Activated T-cell treated with anti-CD3 and anti-CD28 coated beads, Interleukin-2, amount 50 U/mL, for 1 hour (primary cell): ENCODE measurements around the gene ARL6IP6.
"Not testable (repeated sequence)": the region's sequence is repeated elsewhere in the genome, so short reads cannot be mapped to it uniquely, and the experiment has no call there.

Source experiments
- DNase-seq: peaks from one replicate; pipeline ENCODE4 v3.0.0-alpha.2; 2020

Gene ARL6IP6

GRCh38 chr2:152718076-152718908 lies at the start of gene ARL6IP6:
Gene ARL6IP6, plus strand, starts transcription at chr2:152718620. Its CDS starts 5 bp downstream, at chr2:152718625.
- DNase-seq, result peak; percentile 95

GRCh38 chr2:152674334-152674733 lies 44.1 kb upstream of the ARL6IP6 start:
- no peak for DNase-seq

- DNase-seq, result no peak
Measured at GRCh38 chr2:152676461-152676860, 42.0 kb upstream of the ARL6IP6 start.

- no peak for DNase-seq
Measured at GRCh38 chr2:152678808-152679207, 39.6 kb upstream of the ARL6IP6 start.

- DNase-seq, result no peak
Measured at GRCh38 chr2:152682663-152683062, 35.8 kb upstream of the ARL6IP6 start.

- DNase-seq, result no peak
Measured at GRCh38 chr2:152683400-152683799, 35.0 kb upstream of the ARL6IP6 start.

- DNase-seq, result no peak
Measured at GRCh38 chr2:152686321-152686720, 32.1 kb upstream of the ARL6IP6 start.

GRCh38 chr2:152693033-152693432 lies 25.4 kb upstream of the ARL6IP6 start:
- DNase-seq, result no peak

GRCh38 chr2:152694161-152694661 lies 24.2 kb upstream of the ARL6IP6 start:
- peak; percentile 22 for DNase-seq

GRCh38 chr2:152695763-152696162 lies 22.7 kb upstream of the ARL6IP6 start:
- DNase-seq, result no peak

- no peak for DNase-seq
Measured at GRCh38 chr2:152696476-152696875, 21.9 kb upstream of the ARL6IP6 start.

- DNase-seq, result no peak
Measured at GRCh38 chr2:152701198-152701597, 17.2 kb upstream of the ARL6IP6 start.

- no peak for DNase-seq
Measured at GRCh38 chr2:152706477-152707021, 11.9 kb upstream of the ARL6IP6 start.

- no peak for DNase-seq
Measured at GRCh38 chr2:152708742-152709141, 9.7 kb upstream of the ARL6IP6 start.

- no peak for DNase-seq
Measured at GRCh38 chr2:152710713-152711112, 7.7 kb upstream of the ARL6IP6 start.

GRCh38 chr2:152715112-152715511 lies 3.3 kb upstream of the ARL6IP6 start:
- DNase-seq, result no peak

GRCh38 chr2:152715854-152716428 lies 2.5 kb upstream of the ARL6IP6 start:
- DNase-seq, result no peak

- no peak for DNase-seq
Measured at GRCh38 chr2:152716805-152717227, 1.6 kb upstream of the ARL6IP6 start.

- peak; percentile 99 for DNase-seq
Measured at GRCh38 chr2:152717228-152718075, 968 bp upstream of the ARL6IP6 start, which contains the start of gene PRPF40A. Gene PRPF40A, minus strand, starts transcription at chr2:152717461. Its CDS starts 22 bp downstream, at chr2:152717439.

GRCh38 chr2:152718909-152719645 lies 657 bp downstream of the ARL6IP6 start:
- DNase-seq, result no peak

GRCh38 chr2:152720794-152721193 lies 2.4 kb downstream of the ARL6IP6 start:
- DNase-seq, result no peak

- not testable (repeated sequence) for DNase-seq
Measured at GRCh38 chr2:152722639-152723038, 4.2 kb downstream of the ARL6IP6 start.
